ENCODE results near the gene RASD1. TPM values are rescaled to one million over a fixed set of nuclear protein-coding genes. Genes with fewer than 3 reads are reported as not detected.

The RASD1 gene
- total and polyA plus RNA-seq, 8 donors: 4.9 to 129 (median 14.7) TPM

GRCh38 chr17:17538417-17539391 is 42.5 kb upstream of the RASD1 start:
- Histone ChIP-seq H3K27ac (peak overlapping the region; percentile 18 to 77 (median 64)), H3K4me1 (peaks cover 36 to 39% (median 38%) of the 10 kb centered on the region in 3 donors), H3K4me3 (no peak overlapping the region), H3K9me3 (no peaks in the 10 kb centered on the region), H3K27me3 (no peaks in the 10 kb centered on the region), H3K36me3 (no peaks in the 10 kb centered on the region)
- FAIRE-seq: peak; percentile 78
- TF ChIP-seq, protein P1, sequence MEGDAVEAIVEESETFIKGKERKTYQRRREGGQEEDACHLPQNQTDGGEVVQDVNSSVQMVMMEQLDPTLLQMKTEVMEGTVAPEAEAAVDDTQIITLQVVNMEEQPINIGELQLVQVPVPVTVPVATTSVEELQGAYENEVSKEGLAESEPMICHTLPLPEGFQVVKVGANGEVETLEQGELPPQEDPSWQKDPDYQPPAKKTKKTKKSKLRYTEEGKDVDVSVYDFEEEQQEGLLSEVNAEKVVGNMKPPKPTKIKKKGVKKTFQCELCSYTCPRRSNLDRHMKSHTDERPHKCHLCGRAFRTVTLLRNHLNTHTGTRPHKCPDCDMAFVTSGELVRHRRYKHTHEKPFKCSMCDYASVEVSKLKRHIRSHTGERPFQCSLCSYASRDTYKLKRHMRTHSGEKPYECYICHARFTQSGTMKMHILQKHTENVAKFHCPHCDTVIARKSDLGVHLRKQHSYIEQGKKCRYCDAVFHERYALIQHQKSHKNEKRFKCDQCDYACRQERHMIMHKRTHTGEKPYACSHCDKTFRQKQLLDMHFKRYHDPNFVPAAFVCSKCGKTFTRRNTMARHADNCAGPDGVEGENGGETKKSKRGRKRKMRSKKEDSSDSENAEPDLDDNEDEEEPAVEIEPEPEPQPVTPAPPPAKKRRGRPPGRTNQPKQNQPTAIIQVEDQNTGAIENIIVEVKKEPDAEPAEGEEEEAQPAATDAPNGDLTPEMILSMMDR (IDR thresholded peaks at IDR 0.05): no peak
- WGBS, 2 donors: 15 to 17% methylated on average over 10 of the region's 10 CpGs
- peak; percentile 79 to 85 (median 83) for ATAC-seq
- peak in 4 of 6 donors; percentile 43 to 87 (median 80) for DNase-seq
- intact Hi-C loops (cut with DNase I): no loop called here

- FAIRE-seq (no peak), ATAC-seq (peak in 2 of 4 donors; percentile 1 to 16), DNase-seq (peak in 1 of 6 donors; percentile 81)
- no peaks in the 10 kb centered on the region for H3K9me3 ChIP-seq
- no peaks in the 10 kb centered on the region for H3K36me3 ChIP-seq
- TF ChIP-seq, protein P1 (IDR thresholded peaks at IDR 0.05): no peak
- WGBS, 2 donors: 69 to 73% methylated on average over 15 of the region's 15 CpGs
- intact Hi-C loops (cut with DNase I): no loop called here
- peak overlapping the region in 3 of 4 donors; percentile 61 to 77 (median 66) for H3K27ac ChIP-seq
- no peak overlapping the region for H3K4me3 ChIP-seq
- H3K27me3 ChIP-seq: no peaks in the 10 kb centered on the region
- H3K4me1 ChIP-seq: peaks cover 36 to 43% (median 38%) of the 10 kb centered on the region in 3 donors
Observed at GRCh38 chr17:17537311-17538099, 41.3 kb upstream of the RASD1 start.

DNA sequence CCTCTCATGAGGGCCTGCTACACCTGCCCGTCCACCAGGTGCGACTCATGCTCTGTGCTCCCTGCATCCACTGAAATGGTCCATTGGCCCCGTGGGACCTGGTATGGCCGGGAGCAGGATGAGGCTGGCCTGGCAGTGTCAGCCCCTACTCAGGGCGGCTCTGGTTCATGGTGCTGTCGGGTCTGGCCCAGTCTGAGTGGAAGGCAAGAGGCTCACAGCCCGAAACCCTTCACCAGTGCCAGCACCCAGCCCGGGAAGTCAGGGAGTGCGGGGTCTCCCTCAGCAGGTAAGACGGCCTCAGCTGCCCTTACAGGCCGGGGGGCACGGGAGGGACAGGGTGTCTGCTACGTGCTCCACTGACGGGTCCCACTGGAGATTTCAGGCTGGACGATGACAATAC is 40.5 kb upstream of the RASD1 start:
- intact Hi-C loops (cut with DNase I): no loop called here
- WGBS, 2 donors: 94% methylated on average over 15 of the region's 15 CpGs
- no peak overlapping the region for H3K4me3 ChIP-seq
- FAIRE-seq (no peak), ATAC-seq (no peak), DNase-seq (peak in 1 of 6 donors; percentile 77)
- no peaks in the 10 kb centered on the region for H3K9me3 ChIP-seq
- no peaks in the 10 kb centered on the region for H3K36me3 ChIP-seq
- peaks cover 36 to 43% (median 38%) of the 10 kb centered on the region in 3 donors for H3K4me1 ChIP-seq
- H3K27ac ChIP-seq: peak overlapping the region in 2 of 4 donors; percentile 52
- no peaks in the 10 kb centered on the region for H3K27me3 ChIP-seq
- TF ChIP-seq, protein P1 (IDR thresholded peaks at IDR 0.05): no peak

- intact Hi-C loops (cut with DNase I): no loop called here
- DNase-seq (peak; percentile 76 to 91 (median 86)), ATAC-seq (peak; percentile 65 to 77 (median 74)), FAIRE-seq (no peak)
- Histone ChIP-seq H3K27me3 (no peaks in the 10 kb centered on the region), H3K4me1 (peaks cover 36 to 43% (median 38%) of the 10 kb centered on the region in 3 donors), H3K36me3 (no peaks in the 10 kb centered on the region), H3K9me3 (no peaks in the 10 kb centered on the region), H3K27ac (peak overlapping the region; percentile 19 to 52 (median 40)), H3K4me3 (no peak overlapping the region)
- 16 to 19% methylated on average over 7 of the region's 7 CpGs for WGBS, 2 donors
- TF ChIP-seq, protein P1 (IDR thresholded peaks at IDR 0.05): no peak
Observed at GRCh38 chr17:17535957-17536356, 39.8 kb upstream of the RASD1 start.
